HG02623 (cell line): ENCODE measurements around the gene PRR12.
A peak's percentile ranks its signal among the peaks of the same experiment; 100 is the strongest.

Experiments used
- ATAC-seq: cut with Tn5 transposase; IDR thresholded peaks from one replicate; pipeline ENCODE4 v1.9.1; 2021; ENCODE audit warnings: moderate library complexity; ENCODE audit not compliant: unreplicated experiment

The PRR12 gene

GRCh38 chr19:49641688-49642491, 50.9 kb downstream of the PRR12 start, which contains the start of gene SCAF1:
SCAF1 (plus strand) TSS chr19:49642209; CDS start chr19:49645027, 2,818 bp downstream.
- peak; percentile 47 for ATAC-seq

GRCh38 chr19:49642492-49643035, 51.6 kb downstream of the PRR12 start:
- ATAC-seq: no peak

GRCh38 chr19:49643466-49643865, 52.5 kb downstream of the PRR12 start:
- no peak for ATAC-seq

- no peak for ATAC-seq
Observed at GRCh38 chr19:49645592-49645991, 54.6 kb downstream of the PRR12 start.

GRCh38 chr19:49645995-49646394, 55.0 kb downstream of the PRR12 start:
- ATAC-seq: no peak

- no peak for ATAC-seq
Observed at GRCh38 chr19:49646586-49646985, 55.6 kb downstream of the PRR12 start.

GRCh38 chr19:49651029-49651819, 60.2 kb downstream of the PRR12 start:
- ATAC-seq: no peak

- ATAC-seq: no peak
Observed at GRCh38 chr19:49651820-49652550, 61.0 kb downstream of the PRR12 start.

GRCh38 chr19:49652551-49653465, 61.8 kb downstream of the PRR12 start:
- ATAC-seq: no peak

- ATAC-seq: no peak
Observed at GRCh38 chr19:49653466-49653806, 62.5 kb downstream of the PRR12 start.

GRCh38 chr19:49654581-49654980, 63.6 kb downstream of the PRR12 start:
- no peak for ATAC-seq

- ATAC-seq: no peak
Observed at GRCh38 chr19:49655570-49656455, 64.8 kb downstream of the PRR12 start.

- ATAC-seq: no peak
Observed at GRCh38 chr19:49656456-49657109, 65.6 kb downstream of the PRR12 start.

GRCh38 chr19:49657493-49658138, 66.6 kb downstream of the PRR12 start:
- no peak for ATAC-seq

GRCh38 chr19:49658139-49658517, 67.1 kb downstream of the PRR12 start:
- ATAC-seq: no peak

GRCh38 chr19:49658566-49659442, 67.8 kb downstream of the PRR12 start:
- no peak for ATAC-seq

GRCh38 chr19:49660338-49660961, 69.5 kb downstream of the PRR12 start:
- ATAC-seq: no peak
